Prostate gland (tissue), 2 donors: ENCODE data around the gene SMIM41. TPM values are rescaled to one million over a fixed set of nuclear protein-coding genes. Genes with fewer than 3 reads are reported as not detected.

ENCODE experiments used
- DNase-seq: peaks from one replicate; pipeline ENCODE4 v3.0.0-alpha.2; 2019; ENCODE audit warnings: low spot score
- H3K27ac ChIP-seq, 2 donors: fragments of 200-600 bp; sonication (generic); 2 replicates each; pipeline ENCODE4 v1.5.1; 2017 to 2019
- H3K27me3 ChIP-seq: fragments of 200-600 bp; sonication (generic); replicated peaks from 2 replicates; pipeline ENCODE4 v1.5.1; 2019; ENCODE audit not compliant: insufficient read depth
- H3K36me3 ChIP-seq, 2 donors: fragments of 200-600 bp; sonication (generic); 1 replicate in 1 of 2; 2 replicates in 1 of 2; pipeline versions ENCODE4 v1.5.1 to v1.8.1; 2017 to 2019
- H3K4me1 ChIP-seq: fragments of 200-600 bp; sonication (generic); replicated peaks from 2 replicates; pipeline ENCODE4 v1.5.1; 2019
- H3K4me3 ChIP-seq, 2 donors: fragments of 200-600 bp; sonication (generic); 2 replicates each; pipeline ENCODE4 v1.5.1; 2017 to 2019
- H3K9me3 ChIP-seq: fragments of 200-600 bp; sonication (generic); 2 replicates; pipeline ENCODE4 v1.5.1; 2017
- CTCF ChIP-seq, 4 experiments: fragments of 200-600 bp in 2 of 4; fragments of 450-650 bp in 2 of 4; sonication (generic) in 2 of 4; IDR thresholded peaks; 1 replicate in 3 of 4; 2 replicates in 1 of 4; pipeline ENCODE4 v1.5.1; 2016 to 2019; ENCODE audit warnings: antibody characterized with exemption in 4 of 4, mild to moderate bottlenecking in 2 of 4, moderate library complexity in 2 of 4
- POLR2A ChIP-seq: fragments of 450-650 bp; IDR thresholded peaks from one replicate; pipeline ENCODE4 v1.6.1; 2016; ENCODE audit warnings: antibody characterized with exemption, mild to moderate bottlenecking
- POLR2AphosphoS5 ChIP-seq: sonication (generic); formaldehyde crosslinking; IDR thresholded peaks from one replicate; pipeline ENCODE4 v1.6.1; 2017; ENCODE audit warnings: antibody characterized with exemption
- WGBS: methylation state at CpG from one replicate; pipeline ENCODE4 v1.1.5; 2018; 5-methylcytosine and 5-hydroxymethylcytosine counted together
- intact Hi-C: fragments of 100-400 bp; cut with DNase I; formaldehyde crosslinking; loops from one replicate; pipeline ENCODE4 v1.14.2; 2022
- total RNA-seq, 2 donors: library from RNA; depleted of rRNA; stranded (reverse); fragments of >200 nt; gene quantifications; one replicate each; pipeline ENCODE4 v1.1.0, GENCODE V29; 2016

Gene SMIM41
- total RNA-seq, 2 donors from 2014 or later, result 7.5 to 30.2 TPM

- no peak for DNase-seq
- H3K4me3 ChIP-seq, result no peak overlapping the region
- TF ChIP-seq CTCF (IDR thresholded peaks at IDR 0.05) (no peak), POLR2AphosphoS5 (no peak), POLR2A (no peak)
- intact Hi-C loops, result no loop called here
- no peaks in the 10 kb centered on the region for H3K27me3 ChIP-seq
- H3K9me3 ChIP-seq, result no peaks in the 10 kb centered on the region
- 75% methylated on average over 9 of the region's 9 CpGs for WGBS
- H3K36me3 ChIP-seq, result no peaks in the 10 kb centered on the region
- H3K27ac ChIP-seq, result peak overlapping the region; percentile 71 to 88
- H3K4me1 ChIP-seq, result peaks cover 14% of the 10 kb centered on the region
These were observed 5.2 kb downstream of the SMIM41 start for GRCh38 chr12:52084491-52085231.

GRCh38 chr12:52085682-52086180, 6.2 kb downstream of the SMIM41 start:
- Histone ChIP-seq H3K9me3 (no peaks in the 10 kb centered on the region), H3K4me3 (no peak overlapping the region)
- DNase-seq, result no peak

GRCh38 chr12:52086366-52086765, 6.9 kb downstream of the SMIM41 start:
- Histone ChIP-seq H3K27me3 (no peaks in the 10 kb centered on the region), H3K9me3 (no peaks in the 10 kb centered on the region), H3K4me1 (peaks cover 14% of the 10 kb centered on the region), H3K36me3 (no peaks in the 10 kb centered on the region), H3K4me3 (no peak overlapping the region), H3K27ac (peak overlapping the region; percentile 71 to 88)
- peak; percentile 81 for DNase-seq
- intact Hi-C loops, result no loop called here
- 37% methylated on average over 9 of the region's 9 CpGs for WGBS
- TF ChIP-seq CTCF (IDR thresholded peaks at IDR 0.05) (peak in 1 of 4 experiments; percentile 12), POLR2AphosphoS5 (peak; percentile 91), POLR2A (no peak)

More at GRCh38 chr12:52085682-52086180, 6.2 kb downstream of the SMIM41 start:
- peaks cover 14% of the 10 kb centered on the region for H3K4me1 ChIP-seq
- WGBS, result 87% methylated on average over 6 of the region's 6 CpGs
- intact Hi-C loops, result no loop called here
- peak overlapping the region; percentile 71 to 88 for H3K27ac ChIP-seq
- H3K36me3 ChIP-seq, result no peaks in the 10 kb centered on the region
- no peaks in the 10 kb centered on the region for H3K27me3 ChIP-seq
- TF ChIP-seq POLR2AphosphoS5 (no peak), CTCF (IDR thresholded peaks at IDR 0.05) (no peak), POLR2A (no peak)

GRCh38 chr12:52086944-52087835, 7.7 kb downstream of the SMIM41 start:
- intact Hi-C loops, result no loop called here
- 77% methylated on average over 22 of the region's 22 CpGs for WGBS
- H3K27ac ChIP-seq, result peak overlapping the region; percentile 71 to 88
- no peak for DNase-seq
- H3K36me3 ChIP-seq, result no peaks in the 10 kb centered on the region
- no peaks in the 10 kb centered on the region for H3K9me3 ChIP-seq
- peaks cover 14% of the 10 kb centered on the region for H3K4me1 ChIP-seq
- H3K27me3 ChIP-seq, result no peaks in the 10 kb centered on the region
- H3K4me3 ChIP-seq, result no peak overlapping the region
- TF ChIP-seq POLR2A (no peak), CTCF (IDR thresholded peaks at IDR 0.05) (no peak), POLR2AphosphoS5 (no peak)
